HT-29 (cell line): ENCODE measurements around the gene SIGMAR1. TPM values are rescaled to one million over a fixed set of nuclear protein-coding genes. Genes with fewer than 3 reads are reported as not detected.

ENCODE experiments used
- DNase-seq: peaks from one replicate; pipeline ENCODE4 v3.0.0-alpha.2; 2015; ENCODE audit warnings: low spot score
- total RNA-seq: library from RNA; depleted of rRNA; stranded (reverse); fragments of >200 nt; shearing (Covaris generic); gene quantifications from 2 replicates; pipeline ENCODE4 v1.2.3, GENCODE V29; 2014

SIGMAR1 gene
- total RNA-seq, 1 experiment from 2014 or later = 269 TPM

- DNase-seq = no peak
These were observed 31.4 kb downstream of the SIGMAR1 start for GRCh38 chr9:34606190-34606589.

DNA sequence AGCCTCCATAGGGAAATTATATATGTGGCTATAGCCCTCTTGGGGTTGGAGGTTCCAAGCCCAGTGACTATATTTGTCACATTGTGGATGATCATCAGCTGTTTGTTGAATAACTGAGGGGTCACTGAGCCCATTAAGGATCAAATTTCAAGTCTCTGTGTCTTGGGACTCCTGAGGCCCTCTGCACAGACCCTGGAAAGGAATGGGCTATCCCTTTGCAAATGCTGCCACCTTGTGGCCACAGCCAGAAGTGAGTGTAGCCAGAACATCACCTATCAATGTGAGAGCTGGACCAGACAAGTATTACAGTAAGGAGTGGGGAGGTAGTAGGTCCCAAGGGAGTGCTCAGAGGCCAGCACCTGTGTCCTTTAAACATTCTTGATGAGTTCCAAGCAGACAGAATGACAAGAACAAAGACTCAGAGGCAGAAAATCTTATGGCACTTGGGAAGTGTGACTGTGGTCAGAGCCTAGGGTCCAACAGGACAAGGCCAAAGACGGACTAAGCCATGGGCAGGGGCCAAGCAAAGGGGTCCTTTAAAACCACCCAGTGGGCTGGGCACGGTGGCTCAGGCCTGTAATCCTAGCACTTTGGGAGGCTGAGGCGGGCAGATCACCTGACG, 33.9 kb downstream of the SIGMAR1 start:
- peak; percentile 89 for DNase-seq

DNA sequence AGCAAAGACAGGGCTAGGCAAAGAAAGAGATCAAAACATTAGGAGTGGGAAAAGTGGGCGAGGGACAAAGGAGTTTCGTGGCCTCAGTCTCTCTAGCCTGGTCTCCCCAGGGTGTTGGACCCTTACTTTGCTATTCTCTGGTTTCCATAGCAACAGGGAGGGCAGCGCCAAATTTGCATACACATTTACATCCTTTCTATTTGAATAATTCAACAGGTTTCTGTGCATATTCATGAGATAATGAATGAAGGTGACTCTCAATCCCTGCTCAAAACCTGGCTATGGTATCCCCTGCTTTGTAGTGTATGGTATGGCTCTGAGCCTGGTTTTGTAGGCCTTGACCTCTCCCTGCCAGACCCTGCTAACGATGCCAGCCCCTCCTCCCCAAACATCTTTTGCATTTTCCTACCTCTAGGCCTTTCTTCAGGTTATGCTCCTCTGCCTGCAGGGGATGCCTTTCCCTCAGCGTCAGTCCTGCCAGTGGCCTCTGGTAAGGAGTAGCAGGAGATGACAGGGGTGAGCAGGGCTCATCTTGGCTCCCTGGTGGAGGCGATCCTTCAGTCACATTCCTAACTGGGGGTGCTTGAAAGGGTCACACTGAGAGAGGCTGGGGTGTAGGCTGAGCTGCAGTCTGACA, 35.5 kb downstream of the SIGMAR1 start:
- DNase-seq = no peak

- DNase-seq = no peak
These were observed 36.7 kb downstream of the SIGMAR1 start for GRCh38 chr9:34600908-34601307.

DNA sequence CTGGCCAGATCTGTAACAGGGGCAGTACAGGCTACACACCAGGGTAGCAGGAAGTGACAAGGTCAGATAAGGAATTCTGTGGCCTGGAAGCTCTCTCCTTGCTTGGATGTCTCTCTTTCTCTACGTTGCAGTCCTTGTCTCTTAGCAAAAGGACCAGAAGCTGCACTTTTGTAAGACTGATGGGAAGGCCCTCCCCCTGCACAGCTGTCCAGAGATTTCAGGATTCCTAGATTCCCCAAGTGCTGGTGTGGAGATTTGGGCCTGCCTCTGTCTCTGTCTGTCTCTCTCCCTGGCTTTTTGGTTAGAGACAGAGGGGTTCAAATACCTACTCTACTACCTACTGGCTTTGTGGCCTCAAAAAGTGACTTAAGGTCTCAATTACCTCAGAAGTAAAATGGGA, 38.0 kb downstream of the SIGMAR1 start:
- DNase-seq = no peak

DNA sequence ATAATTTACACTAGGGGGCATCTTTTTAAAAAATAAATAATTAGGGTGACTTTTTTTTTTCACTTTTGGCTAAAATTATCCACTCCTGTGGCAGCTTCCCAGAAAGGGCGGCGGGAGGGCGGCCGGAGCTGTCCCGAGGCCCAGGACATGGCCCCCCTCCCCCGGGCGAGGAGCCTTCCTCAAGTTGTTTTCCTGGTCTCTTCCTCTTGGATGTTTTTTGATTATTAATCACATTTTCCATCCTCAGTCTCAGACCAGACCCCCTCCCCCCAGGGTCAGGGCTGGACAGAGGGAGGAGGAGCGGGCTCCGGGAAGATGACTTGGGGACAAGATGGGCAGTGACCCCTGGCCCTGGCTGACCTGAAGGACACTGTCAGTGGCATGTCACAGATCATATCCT, 43.4 kb downstream of the SIGMAR1 start:
- DNase-seq = no peak

DNA sequence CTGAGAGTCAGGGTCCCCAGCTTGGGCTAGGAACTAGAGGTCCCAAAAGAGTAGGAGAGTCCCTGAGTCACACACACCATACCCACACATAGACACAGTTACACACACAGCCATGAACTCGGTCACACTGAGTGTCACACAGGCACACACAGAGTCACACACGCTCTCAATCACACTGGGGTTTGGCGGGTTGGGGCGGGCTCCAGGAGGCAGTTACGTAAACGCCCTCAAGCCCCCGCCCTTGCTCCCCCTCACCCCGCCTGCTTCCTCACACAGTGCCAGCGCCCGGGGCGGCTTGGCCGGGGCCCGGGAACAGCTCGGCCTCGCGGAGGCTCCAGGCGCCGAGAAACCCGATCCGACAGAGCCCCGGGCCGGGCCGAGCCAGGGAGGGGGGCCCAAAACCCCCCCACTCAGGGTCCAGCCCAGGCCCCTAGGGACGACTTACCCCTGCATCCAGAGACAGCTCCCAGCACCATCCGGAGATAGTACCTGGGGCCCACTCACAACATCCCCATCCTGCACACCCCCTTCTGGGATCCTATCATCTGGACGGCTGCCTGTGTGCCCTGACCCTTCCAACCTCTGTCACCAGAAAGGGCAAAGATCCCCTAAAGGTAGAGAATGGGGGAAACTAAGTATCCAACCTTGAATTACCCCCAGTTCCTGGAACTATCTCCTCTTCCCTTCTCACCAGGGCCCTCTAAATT, 44.5 kb downstream of the SIGMAR1 start:
- no peak for DNase-seq

DNA sequence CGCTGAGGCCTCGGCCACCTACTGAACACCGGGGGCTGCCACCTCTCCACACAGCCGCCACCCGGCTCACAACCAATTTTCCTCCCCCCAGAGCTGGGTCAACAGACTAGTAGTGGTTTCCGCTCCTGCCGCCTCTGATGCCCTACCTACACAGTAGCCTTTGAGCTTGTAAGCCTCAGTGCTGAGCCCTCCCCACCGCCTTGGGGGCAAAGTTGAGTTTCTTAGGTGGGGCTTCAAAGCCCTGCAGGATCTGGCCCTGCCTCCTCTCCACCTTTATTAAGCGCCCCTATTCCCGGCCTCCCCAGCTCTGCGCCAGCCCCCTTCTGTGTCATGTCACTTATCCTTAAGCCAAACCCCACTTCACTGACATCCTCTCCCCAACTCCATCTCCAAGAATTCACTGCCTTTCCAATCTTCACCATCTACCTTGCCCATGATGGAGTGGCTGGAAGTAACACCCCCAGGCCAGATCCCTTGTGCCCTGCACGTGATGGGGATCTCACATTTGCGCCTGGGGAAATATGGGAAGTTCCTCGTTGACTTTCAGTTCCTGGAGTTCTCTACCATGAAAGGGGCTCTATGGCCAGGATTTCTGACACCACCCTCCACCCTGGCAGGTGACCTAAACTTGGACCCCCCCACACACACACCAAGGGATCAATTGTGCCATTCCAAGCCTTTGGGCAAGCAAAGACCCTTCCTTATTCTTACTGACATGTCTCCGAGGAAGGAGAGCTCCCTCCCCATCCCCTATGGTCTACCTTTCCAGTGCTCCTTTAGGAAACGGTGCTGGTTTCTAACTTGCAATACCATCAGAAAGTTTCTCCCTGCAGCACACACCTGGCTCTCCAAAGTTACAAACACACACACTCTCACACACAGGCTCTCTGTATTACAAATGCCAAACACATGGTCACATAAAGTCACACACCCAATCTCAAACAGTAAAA, 45.4 kb downstream of the SIGMAR1 start:
- no peak for DNase-seq

GRCh38 chr9:34591248-34591916, 46.2 kb downstream of the SIGMAR1 start:
- DNase-seq = peak; percentile 79

DNA sequence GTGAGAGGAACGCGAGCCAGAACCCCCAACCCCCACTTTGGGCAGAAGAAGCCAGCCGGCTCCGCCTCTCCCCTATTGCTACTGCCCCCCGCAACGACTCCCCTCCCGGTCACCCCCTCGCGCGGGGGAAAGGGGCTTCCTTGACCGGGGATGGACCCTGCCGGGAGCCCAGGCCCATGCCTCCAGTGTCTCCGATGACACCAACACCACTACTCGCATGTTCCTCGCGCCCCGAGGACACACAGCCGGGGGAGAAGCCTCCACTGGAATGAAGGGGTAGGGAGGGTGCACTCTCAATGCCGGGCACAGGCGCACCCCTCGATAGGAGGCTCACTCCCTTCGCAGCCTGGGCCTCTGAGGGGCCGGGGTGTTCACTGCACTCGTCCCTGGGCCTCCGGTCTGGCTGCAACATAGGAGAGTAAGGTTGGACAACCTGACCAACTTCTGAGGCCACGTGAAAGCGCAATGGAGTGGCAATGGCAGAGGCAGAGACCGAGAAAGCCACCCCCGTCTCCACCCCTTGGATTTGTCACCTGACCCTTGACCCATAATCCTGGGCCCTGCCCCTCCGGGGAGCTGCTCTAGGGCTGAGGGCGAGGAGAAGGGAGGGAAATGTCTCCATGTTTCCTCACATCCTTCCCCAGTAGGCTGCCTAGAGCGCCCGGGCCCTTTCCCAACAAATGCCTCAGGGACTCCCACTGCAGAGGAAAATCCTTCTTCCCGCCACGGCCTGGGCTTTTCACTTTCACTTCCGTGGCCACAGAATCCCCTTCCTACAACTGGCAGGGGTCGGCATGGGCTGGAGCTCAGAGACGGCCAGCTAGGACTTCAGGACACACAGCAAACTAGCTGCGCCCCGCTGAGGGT, 47.0 kb downstream of the SIGMAR1 start:
- DNase-seq = no peak

DNA sequence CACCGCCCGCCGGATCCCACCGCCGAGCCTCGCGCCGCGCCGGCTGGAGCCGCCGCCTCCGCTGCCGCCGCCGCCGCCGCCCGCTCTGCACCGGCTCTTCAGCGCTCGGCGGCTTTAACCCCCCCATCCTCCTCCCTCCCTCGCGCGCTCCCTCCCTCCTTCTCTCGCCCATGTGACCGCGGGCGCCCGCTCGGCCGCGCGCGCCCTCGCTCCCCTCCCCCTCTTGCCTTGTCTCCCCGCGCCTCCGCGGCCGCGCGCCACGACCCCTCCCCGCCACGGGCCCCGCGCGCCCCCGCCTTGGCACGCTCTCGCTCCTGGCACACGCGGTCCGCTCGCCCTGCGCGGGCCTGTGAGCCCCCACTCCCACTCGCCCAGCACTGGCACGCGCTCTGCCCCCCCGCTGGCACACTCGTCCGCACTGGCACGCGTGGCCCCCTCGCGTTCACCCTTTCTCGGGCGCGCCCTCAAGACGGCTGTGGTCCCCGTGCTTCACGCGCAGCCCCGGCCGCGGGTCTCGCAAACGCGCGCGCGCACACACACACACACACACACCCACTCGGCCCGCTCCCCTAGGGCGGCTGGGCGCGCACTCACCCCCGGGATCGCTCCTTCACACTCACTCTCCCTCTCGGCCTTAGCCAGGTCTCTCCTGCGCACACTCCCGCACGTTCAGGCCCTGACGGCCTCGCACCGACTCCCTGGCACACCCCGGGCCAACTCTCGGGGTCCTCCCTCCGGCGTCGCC, 47.8 kb downstream of the SIGMAR1 start, which contains the start of gene CNTFR:
CNTFR (minus strand) TSS at position 89 of the 745 bp plus-strand sequence. CDS start 20,743 bp downstream, outside the sequence.
- no peak for DNase-seq

DNA sequence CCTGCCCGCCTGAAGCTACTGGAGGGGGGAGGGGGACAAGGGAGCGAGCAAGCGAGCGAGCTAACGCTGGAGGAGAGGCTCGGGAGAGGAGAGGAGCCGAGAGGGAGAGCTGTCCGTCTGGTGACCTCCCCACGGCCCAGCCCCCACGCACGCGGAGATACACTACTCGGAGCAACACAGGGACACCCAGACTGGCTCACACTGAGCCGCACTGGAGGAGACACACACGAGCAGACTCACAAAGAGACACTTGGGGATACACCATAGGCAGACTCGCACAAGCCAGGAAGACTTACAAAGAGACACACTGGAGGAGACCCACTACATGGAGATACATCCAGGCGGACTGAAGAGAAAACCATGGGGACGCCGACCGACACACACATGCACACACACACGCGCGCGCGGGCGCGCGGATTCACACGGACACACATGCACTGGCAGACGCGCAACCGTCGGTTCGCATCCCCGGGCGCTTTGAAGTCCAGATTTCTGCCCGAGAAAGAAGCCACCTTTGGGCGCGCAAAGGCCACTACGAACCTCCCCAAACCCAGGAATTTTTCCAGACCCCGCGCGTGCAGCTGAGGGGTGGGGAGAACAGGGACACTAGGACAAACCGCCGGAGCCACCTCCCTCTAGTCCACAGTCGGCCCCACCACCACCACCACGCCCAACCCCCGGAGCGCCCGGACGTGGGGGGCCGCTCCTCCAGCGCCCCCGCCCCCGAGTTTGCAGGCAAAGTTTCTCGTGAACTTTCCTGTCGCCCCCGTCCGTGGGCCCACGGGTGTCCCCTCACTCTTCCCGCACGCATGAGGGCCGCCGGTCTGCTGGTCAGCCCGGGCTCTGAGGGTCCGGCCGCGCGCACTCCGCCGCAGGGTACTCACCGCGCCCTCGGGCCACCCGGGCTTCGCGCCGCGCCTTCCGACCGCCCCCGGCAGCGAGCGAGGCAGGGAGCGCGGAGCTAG, 48.6 kb downstream of the SIGMAR1 start:
- no peak for DNase-seq

DNA sequence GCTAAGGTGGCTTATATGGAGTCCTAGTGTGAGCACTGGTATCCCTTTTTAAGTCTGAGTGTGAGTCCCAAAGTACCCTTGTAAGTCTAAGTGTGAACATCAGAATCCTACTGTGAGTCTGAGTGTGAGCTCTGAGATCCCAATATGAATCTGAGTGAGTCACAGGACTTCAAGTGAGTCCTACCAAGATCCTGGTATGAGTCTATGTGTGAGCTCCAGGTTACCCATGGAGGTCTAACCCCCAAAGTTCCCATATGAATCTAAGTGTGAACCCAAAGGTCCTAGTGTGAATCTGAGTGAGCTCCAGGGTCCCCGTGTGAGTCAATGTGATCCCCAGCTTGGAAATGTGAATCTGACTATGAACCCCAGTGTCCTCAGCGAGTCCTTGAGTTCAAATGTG, 50.3 kb downstream of the SIGMAR1 start:
- no peak for DNase-seq

DNA sequence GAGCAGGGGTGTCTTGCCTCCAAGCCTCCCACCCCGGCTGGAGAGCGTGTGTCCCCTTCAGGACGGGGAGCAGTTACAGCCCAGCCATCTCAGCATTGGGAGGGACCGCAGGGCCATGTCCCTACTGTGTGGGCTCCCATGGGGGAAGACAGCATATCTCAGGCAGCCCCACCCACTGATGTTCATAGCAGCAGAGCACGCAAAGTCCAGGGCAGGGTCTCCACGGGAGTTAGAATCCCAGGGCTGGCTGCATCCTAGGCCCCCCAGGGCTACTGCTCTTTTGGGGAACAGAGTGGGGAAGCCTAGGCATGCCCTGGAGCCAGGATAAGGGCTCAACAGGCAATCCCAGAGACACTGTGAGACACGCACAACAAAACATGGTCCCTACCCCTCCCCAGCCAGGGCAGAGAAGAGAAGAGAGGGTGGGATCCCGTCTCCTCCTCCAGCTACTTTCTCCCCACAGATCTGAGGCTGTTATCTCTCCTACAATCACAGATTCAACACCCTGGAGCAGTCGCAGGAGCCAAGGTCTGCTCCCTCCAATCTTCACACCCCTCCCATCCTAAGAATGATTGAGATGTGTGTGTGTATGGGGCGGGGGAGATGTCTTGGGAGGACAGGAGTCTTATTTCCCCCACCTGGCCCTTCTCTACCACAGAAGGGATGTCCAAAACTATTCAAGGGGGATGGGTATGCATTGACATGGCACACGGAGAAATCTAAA, 51.5 kb downstream of the SIGMAR1 start:
- DNase-seq = no peak

DNA sequence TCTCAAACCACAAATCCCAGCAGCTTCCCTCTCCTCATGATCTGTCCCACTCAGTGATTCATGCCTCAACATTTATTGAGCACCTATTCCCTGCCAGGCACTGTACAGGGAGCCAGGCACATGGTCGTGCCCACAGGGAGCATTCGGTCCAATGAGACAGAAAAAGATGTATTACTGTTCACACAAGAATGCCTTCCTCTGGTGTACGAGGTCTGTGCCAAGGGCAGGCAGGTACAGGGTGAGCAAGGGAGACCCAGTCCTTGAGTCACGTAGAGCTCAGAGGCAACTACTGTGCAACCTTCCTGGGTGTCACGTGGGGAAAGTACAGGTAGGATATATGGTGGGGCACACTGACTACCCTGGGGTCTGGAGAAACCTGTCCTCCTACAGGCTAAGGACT, 52.6 kb downstream of the SIGMAR1 start:
- no peak for DNase-seq
